ENCODE data around the gene TBCD.

TBCD gene

DNA sequence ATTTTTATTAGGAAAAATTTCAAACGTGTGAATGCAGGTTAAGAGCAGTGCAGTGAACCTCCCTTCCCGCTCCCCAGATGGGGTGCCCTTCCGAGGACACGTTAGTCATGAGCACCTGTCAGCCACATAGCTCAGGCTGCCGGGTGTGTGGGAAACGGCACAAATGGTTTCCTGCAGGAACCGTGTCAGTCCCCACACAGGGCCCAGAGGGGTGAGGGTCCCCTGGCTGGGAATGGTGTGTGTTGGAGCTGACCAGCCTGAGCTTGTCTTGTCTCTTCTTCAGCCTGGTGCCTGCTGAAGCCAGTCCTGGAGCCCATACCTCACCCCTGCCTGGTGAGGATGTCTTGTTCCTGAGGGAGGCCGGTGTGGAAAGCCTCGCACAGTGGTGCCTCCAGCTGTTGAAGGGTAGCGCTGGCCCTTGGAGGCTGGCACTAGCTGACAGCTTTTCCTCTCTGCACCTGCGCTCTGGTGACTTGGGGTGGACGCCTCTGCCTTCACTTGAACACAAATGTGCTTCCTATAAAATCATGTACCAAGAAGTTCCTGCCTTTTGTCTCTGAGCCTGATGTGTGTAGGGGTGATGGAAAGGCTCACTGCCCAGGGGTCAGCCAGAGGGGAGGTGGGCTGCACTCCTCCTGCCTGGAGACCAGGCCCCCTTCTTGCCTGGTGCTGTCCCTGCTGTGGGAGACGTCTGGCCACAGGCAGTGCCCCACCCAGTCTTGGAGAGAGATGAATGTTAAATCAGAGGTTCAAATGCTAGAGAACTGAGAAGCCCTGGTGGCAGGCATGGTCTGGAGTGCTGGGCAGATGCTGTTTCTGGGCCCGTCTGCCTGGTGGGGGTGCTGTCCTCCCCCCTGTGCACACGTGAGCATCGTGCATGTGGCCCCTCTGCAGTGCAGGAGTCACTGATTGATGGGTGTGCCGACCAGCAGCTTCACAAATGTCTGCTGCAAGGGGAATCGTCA is 190.6 kb downstream of the TBCD start:
- no peak for DNase-seq (ENCODE audit: low read depth)
- H3K4me3 ChIP-seq (ENCODE audit: low read depth, low read length), result no peak overlapping the region
- no peak for TF ChIP-seq POLR2A (IDR thresholded peaks at IDR 0.05; ENCODE audit: extremely low read depth, insufficient read length)
- TF ChIP-seq MYC (IDR thresholded peaks at IDR 0.05; ENCODE audit: low read depth, low read length), result no peak
- TF ChIP-seq, protein P1, sequence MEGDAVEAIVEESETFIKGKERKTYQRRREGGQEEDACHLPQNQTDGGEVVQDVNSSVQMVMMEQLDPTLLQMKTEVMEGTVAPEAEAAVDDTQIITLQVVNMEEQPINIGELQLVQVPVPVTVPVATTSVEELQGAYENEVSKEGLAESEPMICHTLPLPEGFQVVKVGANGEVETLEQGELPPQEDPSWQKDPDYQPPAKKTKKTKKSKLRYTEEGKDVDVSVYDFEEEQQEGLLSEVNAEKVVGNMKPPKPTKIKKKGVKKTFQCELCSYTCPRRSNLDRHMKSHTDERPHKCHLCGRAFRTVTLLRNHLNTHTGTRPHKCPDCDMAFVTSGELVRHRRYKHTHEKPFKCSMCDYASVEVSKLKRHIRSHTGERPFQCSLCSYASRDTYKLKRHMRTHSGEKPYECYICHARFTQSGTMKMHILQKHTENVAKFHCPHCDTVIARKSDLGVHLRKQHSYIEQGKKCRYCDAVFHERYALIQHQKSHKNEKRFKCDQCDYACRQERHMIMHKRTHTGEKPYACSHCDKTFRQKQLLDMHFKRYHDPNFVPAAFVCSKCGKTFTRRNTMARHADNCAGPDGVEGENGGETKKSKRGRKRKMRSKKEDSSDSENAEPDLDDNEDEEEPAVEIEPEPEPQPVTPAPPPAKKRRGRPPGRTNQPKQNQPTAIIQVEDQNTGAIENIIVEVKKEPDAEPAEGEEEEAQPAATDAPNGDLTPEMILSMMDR (IDR thresholded peaks at IDR 0.05; ENCODE audit: low read depth, low read length), result no peak
- TF ChIP-seq, protein P2, sequence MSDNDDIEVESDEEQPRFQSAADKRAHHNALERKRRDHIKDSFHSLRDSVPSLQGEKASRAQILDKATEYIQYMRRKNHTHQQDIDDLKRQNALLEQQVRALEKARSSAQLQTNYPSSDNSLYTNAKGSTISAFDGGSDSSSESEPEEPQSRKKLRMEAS (IDR thresholded peaks at IDR 0.05; ENCODE audit: low read depth, low read length), result no peak

DNA sequence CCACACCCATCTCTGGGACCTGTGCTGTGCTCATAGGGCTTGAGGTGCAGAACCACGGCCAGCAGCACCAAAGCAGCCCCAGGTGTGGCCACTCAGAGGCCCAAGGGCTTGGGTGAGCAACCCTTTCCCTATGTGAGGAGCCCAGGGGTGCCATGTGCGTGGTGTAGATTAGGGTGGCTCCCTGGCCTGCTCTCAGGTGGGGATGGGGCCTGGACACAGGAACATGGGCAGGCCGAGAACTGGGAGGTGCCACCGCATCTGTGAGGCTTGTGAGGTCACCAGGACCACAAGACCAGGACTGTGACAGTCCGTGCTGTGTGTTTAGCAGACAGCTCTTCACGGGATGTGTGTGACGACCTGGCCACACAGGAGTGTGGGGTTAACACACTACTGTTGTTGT is 191.5 kb downstream of the TBCD start:
- no peak overlapping the region for H3K4me3 ChIP-seq (ENCODE audit: low read depth, low read length)
- no peak for DNase-seq (ENCODE audit: low read depth)
- TF ChIP-seq MYC (IDR thresholded peaks at IDR 0.05; ENCODE audit: low read depth, low read length), result no peak
- no peak for TF ChIP-seq POLR2A (IDR thresholded peaks at IDR 0.05; ENCODE audit: extremely low read depth, insufficient read length)
- TF ChIP-seq, protein P1 (IDR thresholded peaks at IDR 0.05; ENCODE audit: low read depth, low read length), result no peak
- TF ChIP-seq, protein P2 (IDR thresholded peaks at IDR 0.05; ENCODE audit: low read depth, low read length), result no peak

DNA sequence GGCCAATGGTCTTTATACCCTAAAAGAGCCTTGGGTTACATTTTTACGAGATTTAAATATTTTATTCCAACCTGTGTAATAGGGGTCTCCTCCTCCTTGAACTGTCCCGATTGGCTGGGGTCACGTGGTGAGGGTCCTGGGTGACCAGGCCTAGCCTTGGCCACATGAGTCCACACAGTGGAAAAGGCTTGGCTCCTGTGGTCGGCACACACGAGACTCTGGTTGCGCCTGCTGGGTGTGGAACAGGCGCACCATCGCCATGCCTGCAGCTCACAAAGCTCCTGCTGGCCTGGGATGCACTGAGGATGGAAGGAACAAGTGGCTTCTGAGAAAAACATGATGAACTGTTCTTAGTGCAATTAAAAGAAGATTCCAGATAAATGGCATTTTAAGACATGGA is 191.9 kb downstream of the TBCD start:
- H3K4me3 ChIP-seq (ENCODE audit: low read depth, low read length), result no peak overlapping the region
- TF ChIP-seq, protein P1 (IDR thresholded peaks at IDR 0.05; ENCODE audit: low read depth, low read length), result no peak
- TF ChIP-seq MYC (IDR thresholded peaks at IDR 0.05; ENCODE audit: low read depth, low read length), result no peak
- TF ChIP-seq POLR2A (IDR thresholded peaks at IDR 0.05; ENCODE audit: extremely low read depth, insufficient read length), result no peak
- TF ChIP-seq, protein P2 (IDR thresholded peaks at IDR 0.05; ENCODE audit: low read depth, low read length), result no peak
- DNase-seq (ENCODE audit: low read depth), result no peak

DNA sequence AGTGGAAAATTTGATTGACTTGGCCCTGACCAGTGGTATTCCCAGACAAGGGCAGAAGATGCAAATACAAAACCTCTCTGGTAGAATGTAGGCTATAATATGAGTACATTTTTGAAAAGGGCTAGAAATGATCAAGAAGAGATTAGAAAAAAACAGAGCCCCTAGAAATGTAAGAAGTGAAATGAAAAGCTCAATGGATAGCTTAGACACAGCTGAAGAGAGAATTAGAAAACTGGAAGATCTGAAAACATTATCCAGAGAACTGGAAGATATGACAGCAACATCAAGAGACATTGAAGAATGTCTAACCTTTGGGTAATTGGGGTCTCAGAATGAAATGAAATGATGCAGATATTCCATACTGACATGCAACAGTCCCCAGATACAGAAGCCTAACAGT is 193.1 kb downstream of the TBCD start:
- no peak for DNase-seq (ENCODE audit: low read depth)
- no peak overlapping the region for H3K4me3 ChIP-seq (ENCODE audit: low read depth, low read length)
- no peak for TF ChIP-seq MYC (IDR thresholded peaks at IDR 0.05; ENCODE audit: low read depth, low read length)
- TF ChIP-seq, protein P1 (IDR thresholded peaks at IDR 0.05; ENCODE audit: low read depth, low read length), result no peak
- TF ChIP-seq, protein P2 (IDR thresholded peaks at IDR 0.05; ENCODE audit: low read depth, low read length), result no peak
- no peak for TF ChIP-seq POLR2A (IDR thresholded peaks at IDR 0.05; ENCODE audit: extremely low read depth, insufficient read length)

DNA sequence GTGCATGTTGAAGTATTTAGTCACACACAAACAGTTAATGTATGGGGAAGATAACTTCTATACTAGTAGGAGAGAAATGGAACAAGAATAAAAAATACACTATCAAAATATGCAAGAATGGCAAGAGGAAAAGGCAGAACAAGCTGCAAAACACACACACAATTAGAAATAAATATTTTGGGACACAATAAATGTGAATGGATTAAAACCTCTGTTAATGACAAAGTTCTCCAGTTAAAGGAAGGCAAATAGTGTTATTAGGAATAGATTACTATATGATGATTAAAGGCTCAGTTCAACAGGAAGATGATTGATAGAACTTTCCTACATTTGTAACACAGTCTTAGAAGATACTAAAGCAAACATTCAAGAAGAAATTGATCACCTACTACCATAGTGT is 194.2 kb downstream of the TBCD start:
- H3K4me3 ChIP-seq (ENCODE audit: low read depth, low read length), result no peak overlapping the region
- no peak for DNase-seq (ENCODE audit: low read depth)
- TF ChIP-seq, protein P1 (IDR thresholded peaks at IDR 0.05; ENCODE audit: low read depth, low read length), result no peak
- TF ChIP-seq MYC (IDR thresholded peaks at IDR 0.05; ENCODE audit: low read depth, low read length), result no peak
- TF ChIP-seq, protein P2 (IDR thresholded peaks at IDR 0.05; ENCODE audit: low read depth, low read length), result no peak
- no peak for TF ChIP-seq POLR2A (IDR thresholded peaks at IDR 0.05; ENCODE audit: extremely low read depth, insufficient read length)

Data from NB4 (cell line).